Left ventricle myocardium inferior (tissue), 1 donor: ENCODE measurements around the gene LLPH. TPM values are rescaled to one million over a fixed set of nuclear protein-coding genes. Genes with fewer than 3 reads are reported as not detected.

Source experiments
- DNase-seq: peaks from one replicate; pipeline ENCODE4 v3.0.0-alpha.2; 2020
- H3K27ac ChIP-seq: fragments of 200-600 bp; replicated peaks from 2 replicates; pipeline ENCODE4 v1.8.0; 2021
- H3K27me3 ChIP-seq: fragments of 200-600 bp; 2 replicates; pipeline ENCODE4 v1.8.0; 2021; ENCODE audit warnings: low read depth
- H3K36me3 ChIP-seq: fragments of 200-600 bp; 2 replicates; pipeline ENCODE4 v1.8.0; 2021
- H3K4me1 ChIP-seq: fragments of 200-600 bp; 2 replicates; pipeline ENCODE4 v1.8.0; 2021
- H3K4me3 ChIP-seq: fragments of 200-600 bp; 2 replicates; pipeline ENCODE4 v1.8.0; 2021; ENCODE audit warnings: mild to moderate bottlenecking, moderate library complexity
- H3K9me3 ChIP-seq: fragments of 200-600 bp; replicated peaks from 2 replicates; pipeline ENCODE4 v1.8.0; 2021
- intact Hi-C: fragments of 100-400 bp; cut with micrococcal nuclease; formaldehyde crosslinking; loops from one replicate; pipeline ENCODE4 v1.11.0; 2022
- total RNA-seq: library from RNA; stranded (reverse); fragmentation: NEBNext Ultra II Directional; extraction: Animal tissue kit (Norgen Biotek cat#: 25700); gene quantifications from one replicate; pipeline ENCODE4 v1.2.1, GENCODE V29; 2021
- TF ChIP-seq, protein P1 (sequence below): fragments of 200-600 bp; IDR thresholded peaks from 2 replicates; pipeline ENCODE4 v1.8.0; 2021; ENCODE audit warnings: antibody characterized with exemption, mild to moderate bottlenecking, borderline replicate concordance
- donor health status: DM: no; HTN: yes; CAD: no; lungs with severe emphysema.

The LLPH gene
- total RNA-seq, 1 donor from 2014 or later = 22.1 TPM

DNA sequence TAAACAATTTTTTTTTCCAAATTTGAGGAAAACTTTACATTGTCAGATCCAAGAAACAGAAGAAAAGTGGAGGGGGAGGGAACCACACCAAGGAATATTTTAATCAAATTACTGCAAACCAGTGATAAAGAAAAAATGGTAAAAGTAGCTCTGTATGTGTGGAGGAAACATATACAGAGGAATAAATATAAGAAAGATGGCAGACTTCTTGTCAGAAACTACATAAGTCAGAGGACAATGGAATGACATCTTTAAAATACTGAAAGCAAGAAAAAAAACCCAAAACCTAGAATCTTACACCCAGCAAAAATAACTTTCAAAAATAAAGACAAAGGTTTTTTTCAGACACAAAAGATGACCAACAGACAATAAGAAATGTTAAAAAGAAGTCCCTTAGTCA, 10.2 kb upstream of the LLPH start:
- no peaks in the 10 kb centered on the region for H3K27me3 ChIP-seq
- H3K4me3 ChIP-seq = no peak overlapping the region
- no peak overlapping the region for H3K27ac ChIP-seq
- peaks cover 22% of the 10 kb centered on the region for H3K9me3 ChIP-seq
- peaks cover 61% of the 10 kb centered on the region for H3K36me3 ChIP-seq
- peaks cover 50% of the 10 kb centered on the region for H3K4me1 ChIP-seq
- DNase-seq = no peak
- intact Hi-C loops = no loop called here
- TF ChIP-seq, protein P1, sequence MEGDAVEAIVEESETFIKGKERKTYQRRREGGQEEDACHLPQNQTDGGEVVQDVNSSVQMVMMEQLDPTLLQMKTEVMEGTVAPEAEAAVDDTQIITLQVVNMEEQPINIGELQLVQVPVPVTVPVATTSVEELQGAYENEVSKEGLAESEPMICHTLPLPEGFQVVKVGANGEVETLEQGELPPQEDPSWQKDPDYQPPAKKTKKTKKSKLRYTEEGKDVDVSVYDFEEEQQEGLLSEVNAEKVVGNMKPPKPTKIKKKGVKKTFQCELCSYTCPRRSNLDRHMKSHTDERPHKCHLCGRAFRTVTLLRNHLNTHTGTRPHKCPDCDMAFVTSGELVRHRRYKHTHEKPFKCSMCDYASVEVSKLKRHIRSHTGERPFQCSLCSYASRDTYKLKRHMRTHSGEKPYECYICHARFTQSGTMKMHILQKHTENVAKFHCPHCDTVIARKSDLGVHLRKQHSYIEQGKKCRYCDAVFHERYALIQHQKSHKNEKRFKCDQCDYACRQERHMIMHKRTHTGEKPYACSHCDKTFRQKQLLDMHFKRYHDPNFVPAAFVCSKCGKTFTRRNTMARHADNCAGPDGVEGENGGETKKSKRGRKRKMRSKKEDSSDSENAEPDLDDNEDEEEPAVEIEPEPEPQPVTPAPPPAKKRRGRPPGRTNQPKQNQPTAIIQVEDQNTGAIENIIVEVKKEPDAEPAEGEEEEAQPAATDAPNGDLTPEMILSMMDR = no peak

DNA sequence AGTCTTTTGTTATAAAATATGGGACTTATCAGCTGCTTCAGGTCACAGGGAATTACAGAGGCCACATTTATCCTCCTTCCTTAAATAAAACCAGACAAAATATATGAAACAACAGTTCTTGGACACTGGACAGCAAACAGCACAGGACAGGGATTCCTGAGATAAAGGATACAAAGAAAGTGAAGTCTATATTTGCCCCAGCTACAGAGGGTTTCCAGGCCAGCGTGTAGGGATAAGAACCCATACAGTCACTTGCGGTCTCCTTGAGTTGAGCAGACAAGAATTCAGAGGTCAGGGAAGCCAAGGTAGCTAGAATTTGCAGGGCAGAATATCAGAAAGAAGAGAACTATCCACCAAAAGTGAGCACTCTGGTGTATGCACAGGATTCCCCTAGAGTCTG, 8.8 kb upstream of the LLPH start:
- DNase-seq = no peak
- intact Hi-C loops = no loop called here
- Histone ChIP-seq H3K4me1 (peaks cover 35% of the 10 kb centered on the region), H3K27ac (peak overlapping the region; percentile 68), H3K4me3 (no peak overlapping the region), H3K27me3 (no peaks in the 10 kb centered on the region), H3K9me3 (peaks cover 22% of the 10 kb centered on the region), H3K36me3 (peaks cover 61% of the 10 kb centered on the region)
- TF ChIP-seq, protein P1 = no peak

DNA sequence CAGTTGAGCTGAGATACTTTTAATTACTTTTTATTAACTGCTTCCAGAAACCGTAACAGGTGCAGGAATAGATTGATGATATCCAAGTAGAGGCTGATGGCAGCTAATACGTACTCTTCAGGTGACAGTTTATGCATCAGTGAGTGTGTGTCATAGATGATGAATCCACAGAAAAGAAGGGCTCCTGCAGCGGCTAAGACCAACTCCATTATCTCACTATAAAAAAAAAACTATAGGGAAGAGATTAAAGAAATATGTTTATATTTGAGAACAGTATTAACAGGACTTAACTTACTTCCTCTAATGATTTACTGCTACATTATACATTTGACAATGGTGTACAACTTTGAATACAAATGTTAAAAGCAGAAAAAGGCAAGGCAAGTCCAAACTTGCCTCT, 7.4 kb upstream of the LLPH start:
- no peak for DNase-seq

DNA sequence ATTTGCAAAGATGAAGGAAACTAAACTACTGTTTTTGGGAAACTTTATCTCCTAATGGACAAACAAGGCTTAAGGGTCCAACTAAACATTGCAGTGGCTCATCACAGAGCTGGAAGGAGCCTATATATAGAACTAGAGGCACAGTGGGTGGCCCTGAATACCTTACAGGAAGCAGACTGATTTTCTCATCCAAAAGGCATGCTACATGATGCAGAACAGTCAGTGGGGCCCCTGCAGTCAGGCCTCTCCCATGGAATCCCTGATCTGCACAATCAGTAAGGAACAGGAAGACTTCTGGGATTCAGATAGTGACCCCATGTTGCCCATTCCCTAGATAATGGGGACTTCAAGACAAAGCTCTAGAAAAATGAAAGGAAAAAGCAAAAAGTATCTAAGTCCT, 1.9 kb upstream of the LLPH start:
- Histone ChIP-seq H3K4me1 (peaks cover 52% of the 10 kb centered on the region), H3K36me3 (peaks cover 25% of the 10 kb centered on the region), H3K27me3 (no peaks in the 10 kb centered on the region), H3K27ac (peak overlapping the region; percentile 61), H3K4me3 (peak overlapping the region; percentile 99), H3K9me3 (no peaks in the 10 kb centered on the region)
- DNase-seq = no peak
- TF ChIP-seq, protein P1 = no peak
- intact Hi-C loops = no loop called here

More for the DNA sequence above, 7.4 kb upstream of the LLPH start:
- intact Hi-C loops = no loop called here
- Histone ChIP-seq H3K27me3 (no peaks in the 10 kb centered on the region), H3K36me3 (peaks cover 61% of the 10 kb centered on the region), H3K4me3 (no peak overlapping the region), H3K27ac (no peak overlapping the region), H3K9me3 (peaks cover 22% of the 10 kb centered on the region), H3K4me1 (peaks cover 27% of the 10 kb centered on the region)
- TF ChIP-seq, protein P1 = no peak

DNA sequence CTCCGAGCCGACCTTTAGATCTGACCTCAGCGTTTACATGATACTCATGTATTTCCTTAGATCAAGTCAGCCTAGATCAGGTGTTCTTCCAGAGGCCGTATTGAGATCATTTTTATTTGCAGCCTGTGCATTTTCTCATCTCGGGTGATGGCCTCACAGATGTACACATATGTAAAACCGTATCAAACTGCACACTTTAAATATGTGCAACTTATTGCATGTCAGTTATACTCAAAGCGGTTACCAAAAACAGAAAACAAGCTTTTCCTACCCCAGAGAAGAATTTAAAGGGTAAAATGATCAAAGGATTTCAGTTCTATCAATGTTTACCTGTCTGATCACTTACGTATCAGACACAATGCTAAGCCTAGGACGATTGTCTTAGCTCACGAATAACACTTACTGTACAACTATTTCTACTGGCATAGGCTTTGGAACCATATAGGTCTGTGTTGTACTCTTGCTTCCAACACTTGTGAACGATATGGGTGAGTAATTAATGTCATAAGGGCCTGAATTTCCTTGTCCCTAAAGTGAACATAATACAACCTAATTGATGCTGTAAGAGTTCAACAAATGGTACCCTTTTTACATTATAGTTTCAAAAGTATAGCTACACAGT, 628 bp upstream of the LLPH start:
- H3K4me3 ChIP-seq = peak overlapping the region; percentile 99
- H3K36me3 ChIP-seq = peaks cover 26% of the 10 kb centered on the region
- peaks cover 54% of the 10 kb centered on the region for H3K4me1 ChIP-seq
- no peaks in the 10 kb centered on the region for H3K27me3 ChIP-seq
- TF ChIP-seq, protein P1 = no peak
- DNase-seq = no peak
- no peaks in the 10 kb centered on the region for H3K9me3 ChIP-seq
- H3K27ac ChIP-seq = peak overlapping the region; percentile 79
- intact Hi-C loops = no loop called here
